Natural killer cell (primary cell): ENCODE data around the gene TCERG1L. TPM values are rescaled to one million over a fixed set of nuclear protein-coding genes. Genes with fewer than 3 reads are reported as not detected.

ENCODE experiments used
- ATAC-seq, 3 donors: fragments of 150-1000 bp in 2 of 3; fragments of 200-7000 bp in 1 of 3; cut with Tn5 transposase; 1 replicate in 1 of 3; 2 replicates in 2 of 3; pipeline ENCODE4 v1.10.0; 2021; ENCODE audit warnings: mild to moderate bottlenecking in 2 of 3, moderate library complexity in 2 of 3
- DNase-seq, 2 donors: peaks; one replicate each; pipeline versions ENCODE4 v3.0.0 to v3.0.0-alpha.2; 2013 to 2021; ENCODE audit warnings: mixed read lengths in 1 of 2
- H3K27ac ChIP-seq: one replicate; pipeline ENCODE4 v1.5.1; 2013; ENCODE audit warnings: mild to moderate bottlenecking, low read length
- H3K27me3 ChIP-seq: one replicate; pipeline ENCODE4 v1.6.1; 2013; ENCODE audit warnings: low read length; ENCODE audit not compliant: control insufficient read depth, insufficient read depth
- H3K36me3 ChIP-seq: one replicate; pipeline ENCODE4 v1.6.1; 2013; ENCODE audit warnings: low read length; ENCODE audit not compliant: control insufficient read depth, insufficient read depth
- H3K4me1 ChIP-seq: one replicate; pipeline ENCODE4 v1.6.1; 2013; ENCODE audit warnings: low read length; ENCODE audit not compliant: control insufficient read depth, insufficient read depth
- H3K4me3 ChIP-seq: one replicate; pipeline ENCODE4 v1.5.1; 2013; ENCODE audit warnings: low read length
- H3K9me3 ChIP-seq: one replicate; pipeline ENCODE4 v1.6.1; 2013; ENCODE audit warnings: low read length; ENCODE audit not compliant: control insufficient read depth, insufficient read depth
- H3K27ac Mint-ChIP-seq, 2 donors: one replicate each; pipeline ENCODE4 v1.8.0; 2022; ENCODE audit warnings: mild to moderate bottlenecking in 2 of 2, mixed read lengths in 2 of 2, moderate library complexity in 1 of 2
- H3K27me3 Mint-ChIP-seq, 2 donors: one replicate each; pipeline ENCODE4 v1.8.0; 2022; ENCODE audit warnings: low read depth in 2 of 2, mixed read lengths in 2 of 2
- H3K36me3 Mint-ChIP-seq: one replicate; pipeline ENCODE4 v1.8.0; 2022; ENCODE audit warnings: mixed read lengths
- H3K4me1 Mint-ChIP-seq, 2 donors: one replicate each; pipeline ENCODE4 v1.8.0; 2022; ENCODE audit warnings: mixed read lengths in 2 of 2
- H3K4me3 Mint-ChIP-seq: one replicate; pipeline ENCODE4 v1.8.0; 2022; ENCODE audit warnings: mild to moderate bottlenecking, moderate library complexity, mixed read lengths
- H3K9me3 Mint-ChIP-seq, 2 donors: one replicate each; pipeline ENCODE4 v1.8.0; 2022; ENCODE audit warnings: mixed read lengths in 2 of 2
- WGBS: methylation state at CpG from one replicate; pipeline ENCODE4 v1.1.7; 2013; ENCODE audit warnings: missing lambda C conversion rate; ENCODE audit not compliant: insufficient coverage; 5-methylcytosine and 5-hydroxymethylcytosine counted together
- intact Hi-C: fragments of 100-400 bp; cut with micrococcal nuclease; formaldehyde crosslinking; loops from one replicate; pipeline ENCODE4 v1.14.2; 2022
- total RNA-seq, 4 donors: library from RNA; stranded (reverse); fragments of 120-200 nt in 1 of 4; gene quantifications; one replicate each; pipeline versions ENCODE4 v1.2.3 to v1.2.4, GENCODE V29; 2013 to 2022
- TF ChIP-seq, protein P1 (sequence below): fragments of 200-600 bp; IDR thresholded peaks from one replicate; pipeline ENCODE4 v1.8.0; 2022; ENCODE audit warnings: antibody characterized with exemption

TCERG1L gene, protein sequence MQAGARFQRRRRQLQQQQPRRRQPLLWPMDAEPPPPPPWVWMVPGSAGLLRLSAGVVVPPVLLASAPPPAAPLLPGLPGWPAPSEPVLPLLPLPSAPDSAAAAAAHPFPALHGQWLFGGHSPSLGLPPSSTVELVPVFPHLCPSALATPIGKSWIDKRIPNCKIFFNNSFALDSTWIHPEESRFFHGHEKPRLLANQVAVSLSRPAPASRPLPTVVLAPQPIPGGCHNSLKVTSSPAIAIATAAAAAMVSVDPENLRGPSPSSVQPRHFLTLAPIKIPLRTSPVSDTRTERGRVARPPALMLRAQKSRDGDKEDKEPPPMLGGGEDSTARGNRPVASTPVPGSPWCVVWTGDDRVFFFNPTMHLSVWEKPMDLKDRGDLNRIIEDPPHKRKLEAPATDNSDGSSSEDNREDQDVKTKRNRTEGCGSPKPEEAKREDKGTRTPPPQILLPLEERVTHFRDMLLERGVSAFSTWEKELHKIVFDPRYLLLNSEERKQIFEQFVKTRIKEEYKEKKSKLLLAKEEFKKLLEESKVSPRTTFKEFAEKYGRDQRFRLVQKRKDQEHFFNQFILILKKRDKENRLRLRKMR
- total RNA-seq = under 1 TPM in 1 of 3 donors, not detected in 2; 0.48 TPM
- total RNA-seq (2013) = 0.07 TPM

DNA sequence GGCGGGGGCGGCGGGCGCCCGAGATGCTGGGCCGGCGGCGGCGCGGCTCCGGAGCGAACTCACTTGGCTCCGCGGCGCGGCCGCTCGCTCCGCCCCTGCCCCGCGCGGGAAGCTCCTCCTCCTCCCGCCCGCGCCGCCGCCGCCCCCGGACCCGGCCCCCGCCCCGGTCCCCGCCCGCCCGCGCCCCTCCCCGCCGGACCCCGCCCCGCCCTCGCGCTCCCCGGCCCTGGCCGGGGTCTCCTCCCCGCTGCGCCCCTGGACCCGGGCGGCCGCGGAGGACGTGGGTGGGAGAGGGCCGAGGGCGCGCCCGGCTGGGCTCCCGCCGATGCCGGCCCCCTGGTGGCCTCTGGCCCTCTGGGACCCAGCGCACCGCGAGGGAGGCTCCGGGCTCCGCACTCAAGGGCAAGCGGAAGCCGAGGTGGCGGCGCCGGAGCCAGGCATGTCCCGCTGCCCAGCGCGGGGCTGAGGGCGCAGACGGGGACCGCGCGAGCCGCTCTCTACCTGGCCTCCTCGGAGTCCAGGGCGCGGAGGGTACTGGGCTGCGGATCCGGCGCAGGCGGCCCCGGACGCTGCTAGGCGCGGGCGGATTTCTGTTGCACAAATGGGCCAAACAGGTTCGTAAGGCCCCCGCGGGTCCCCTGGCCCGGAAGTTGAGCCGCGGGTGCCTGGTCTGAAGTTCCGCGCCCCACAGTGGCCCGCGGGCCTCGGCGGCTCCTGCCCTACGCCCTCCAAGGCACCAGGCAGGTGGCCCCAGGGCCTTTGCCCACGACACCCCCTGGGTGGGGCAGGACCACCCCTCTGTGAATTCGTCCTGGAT, at the start of gene TCERG1L:
TCERG1L (minus strand) TSS at position 61 of the 817 bp plus-strand sequence. CDS start 86 bp downstream, outside the sequence.
- Mint-ChIP-seq H3K27ac (no peak within 1 kb of the TSS), H3K36me3 (peaks cover 7% of the 10 kb centered on the region), H3K4me3 (peak within 1 kb of the TSS; percentile 40), H3K4me1 (peaks cover 0 to 4% of the 10 kb centered on the region in 2 donors), H3K9me3 (no peaks in the 10 kb centered on the region), H3K27me3 (peaks cover 18 to 60% of the 10 kb centered on the region in 2 donors)
- TF ChIP-seq, protein P1, sequence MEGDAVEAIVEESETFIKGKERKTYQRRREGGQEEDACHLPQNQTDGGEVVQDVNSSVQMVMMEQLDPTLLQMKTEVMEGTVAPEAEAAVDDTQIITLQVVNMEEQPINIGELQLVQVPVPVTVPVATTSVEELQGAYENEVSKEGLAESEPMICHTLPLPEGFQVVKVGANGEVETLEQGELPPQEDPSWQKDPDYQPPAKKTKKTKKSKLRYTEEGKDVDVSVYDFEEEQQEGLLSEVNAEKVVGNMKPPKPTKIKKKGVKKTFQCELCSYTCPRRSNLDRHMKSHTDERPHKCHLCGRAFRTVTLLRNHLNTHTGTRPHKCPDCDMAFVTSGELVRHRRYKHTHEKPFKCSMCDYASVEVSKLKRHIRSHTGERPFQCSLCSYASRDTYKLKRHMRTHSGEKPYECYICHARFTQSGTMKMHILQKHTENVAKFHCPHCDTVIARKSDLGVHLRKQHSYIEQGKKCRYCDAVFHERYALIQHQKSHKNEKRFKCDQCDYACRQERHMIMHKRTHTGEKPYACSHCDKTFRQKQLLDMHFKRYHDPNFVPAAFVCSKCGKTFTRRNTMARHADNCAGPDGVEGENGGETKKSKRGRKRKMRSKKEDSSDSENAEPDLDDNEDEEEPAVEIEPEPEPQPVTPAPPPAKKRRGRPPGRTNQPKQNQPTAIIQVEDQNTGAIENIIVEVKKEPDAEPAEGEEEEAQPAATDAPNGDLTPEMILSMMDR = no peak
- Histone ChIP-seq H3K27me3 (peaks cover 6% of the 10 kb centered on the region), H3K9me3 (no peaks in the 10 kb centered on the region), H3K4me1 (peaks cover 5% of the 10 kb centered on the region), H3K27ac (no peak within 1 kb of the TSS), H3K4me3 (no peak within 1 kb of the TSS), H3K36me3 (no peaks in the 10 kb centered on the region)
- ATAC-seq = peak in 1 of 3 donors; percentile 29
- 2% methylated on average over 103 of the region's 104 CpGs for WGBS
- intact Hi-C loops = no loop called here
- peak in 1 of 2 donors; percentile 37 for DNase-seq

DNA sequence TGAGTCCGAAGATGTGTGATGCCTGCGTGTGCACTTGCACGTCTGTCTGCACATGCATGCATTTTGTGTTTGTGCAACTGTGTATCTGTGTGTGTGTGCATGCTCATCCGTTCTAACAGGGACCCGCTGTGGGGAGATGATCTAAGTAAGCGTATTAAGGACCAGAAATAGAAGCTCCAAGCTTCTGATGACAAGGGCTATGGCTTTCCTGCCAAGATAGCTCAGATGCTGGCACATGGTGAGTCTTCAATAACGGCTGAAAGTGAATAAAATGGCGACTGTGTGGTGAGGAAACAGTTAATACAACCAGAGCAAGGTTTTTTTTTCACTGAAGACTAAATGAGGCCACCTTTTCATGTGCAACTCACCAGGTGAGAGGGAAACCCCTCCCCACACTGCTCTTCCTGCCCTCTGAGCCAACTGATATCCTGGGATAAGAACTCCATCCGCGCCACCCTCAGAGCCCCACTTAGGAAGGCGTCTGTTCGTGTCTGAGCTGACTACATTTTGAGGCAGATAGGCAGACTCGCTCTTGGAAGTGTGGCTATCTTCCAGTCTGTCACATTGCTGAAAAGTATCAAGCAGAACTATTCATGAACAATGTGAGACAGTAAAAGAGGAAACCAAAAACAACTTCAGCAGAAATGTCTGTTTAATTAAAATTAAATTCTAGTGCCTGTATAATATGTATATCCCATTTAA, 47.4 kb upstream of the TCERG1L start:
- no peaks in the 10 kb centered on the region for H3K9me3 ChIP-seq
- no peaks in the 10 kb centered on the region for H3K27me3 ChIP-seq
- no peaks in the 10 kb centered on the region for H3K4me1 ChIP-seq
- Mint-ChIP-seq H3K27me3 (no peaks in the 10 kb centered on the region), H3K4me3 (no peak overlapping the region), H3K36me3 (no peaks in the 10 kb centered on the region), H3K9me3 (no peaks in the 10 kb centered on the region), H3K4me1 (no peaks in the 10 kb centered on the region), H3K27ac (no peak overlapping the region)
- intact Hi-C loops = no loop called here
- no peak overlapping the region for H3K4me3 ChIP-seq
- 76% methylated on average over 13 of the region's 13 CpGs for WGBS
- no peaks in the 10 kb centered on the region for H3K36me3 ChIP-seq
- H3K27ac ChIP-seq = no peak overlapping the region
- ATAC-seq (no peak), DNase-seq (no peak)
- TF ChIP-seq, protein P1 = no peak

DNA sequence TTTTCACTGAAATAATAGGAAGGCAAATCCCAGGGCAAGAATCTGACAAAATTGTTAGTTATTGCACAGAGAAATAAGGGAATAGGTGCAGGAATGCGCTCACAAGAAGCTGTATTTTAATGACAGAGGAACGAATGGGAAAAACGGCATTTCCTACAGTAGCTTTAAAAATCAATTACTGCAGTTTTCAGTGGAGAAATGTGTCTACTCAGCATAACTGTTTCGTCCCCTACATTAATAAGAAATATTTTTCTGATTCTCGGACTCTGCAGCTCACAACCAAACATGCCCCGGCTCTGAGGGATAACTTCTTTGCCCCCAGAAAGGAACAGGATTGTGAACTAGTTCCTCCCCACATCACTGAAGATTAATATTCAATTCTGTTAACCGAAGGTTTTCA, 44.9 kb upstream of the TCERG1L start:
- Histone ChIP-seq H3K27me3 (no peaks in the 10 kb centered on the region), H3K9me3 (no peaks in the 10 kb centered on the region), H3K27ac (no peak overlapping the region), H3K4me1 (no peaks in the 10 kb centered on the region), H3K36me3 (no peaks in the 10 kb centered on the region), H3K4me3 (no peak overlapping the region)
- intact Hi-C loops = no loop called here
- Mint-ChIP-seq H3K27me3 (no peaks in the 10 kb centered on the region), H3K4me1 (no peaks in the 10 kb centered on the region), H3K9me3 (no peaks in the 10 kb centered on the region), H3K4me3 (no peak overlapping the region), H3K36me3 (no peaks in the 10 kb centered on the region), H3K27ac (no peak overlapping the region)
- ATAC-seq = no peak
- no peak for DNase-seq
- 85% methylated on average over 7 of the region's 7 CpGs for WGBS
- TF ChIP-seq, protein P1 = no peak
